Epidermal melanocyte (primary cell): Measurements from ENCODE around the gene KRT13.

Source experiments
- DNase-seq: peaks from one replicate; pipeline ENCODE4 v3.0.0; 2011; ENCODE audit warnings: low spot score; ENCODE audit not compliant: insufficient read length

The KRT13 gene

GRCh38 chr17:41496803-41497484 lies 8.5 kb downstream of the KRT13 start:
- no peak for DNase-seq

GRCh38 chr17:41494524-41494923 lies 10.9 kb downstream of the KRT13 start:
- DNase-seq = no peak

GRCh38 chr17:41492771-41493170 lies 12.6 kb downstream of the KRT13 start:
- no peak for DNase-seq

GRCh38 chr17:41492351-41492750 lies 13.1 kb downstream of the KRT13 start:
- DNase-seq = no peak

- DNase-seq = no peak
Measured at GRCh38 chr17:41491476-41491875, 13.9 kb downstream of the KRT13 start.

GRCh38 chr17:41490000-41490990 lies 15.1 kb downstream of the KRT13 start:
- DNase-seq = no peak

GRCh38 chr17:41489531-41489930 lies 15.9 kb downstream of the KRT13 start, which contains the start of gene KRT36:
Gene KRT36, minus strand, starts transcription at chr17:41489910. Its CDS starts 46 bp downstream, at chr17:41489864.
- no peak for DNase-seq

- no peak for DNase-seq
Measured at GRCh38 chr17:41486809-41487530, 18.4 kb downstream of the KRT13 start.

- no peak for DNase-seq
Measured at GRCh38 chr17:41486316-41486715, 19.1 kb downstream of the KRT13 start.

- no peak for DNase-seq
Measured at GRCh38 chr17:41484920-41485904, 20.2 kb downstream of the KRT13 start.

GRCh38 chr17:41483991-41484826 lies 21.2 kb downstream of the KRT13 start:
- no peak for DNase-seq

GRCh38 chr17:41483531-41483930 lies 21.9 kb downstream of the KRT13 start:
- DNase-seq = no peak

- DNase-seq = no peak
Measured at GRCh38 chr17:41481036-41481435, 24.4 kb downstream of the KRT13 start, which contains the start of gene KRT35. Gene KRT35, minus strand, starts transcription at chr17:41481151. Its CDS starts 54 bp downstream, at chr17:41481097.

- no peak for DNase-seq
Measured at GRCh38 chr17:41480581-41480980, 24.8 kb downstream of the KRT13 start.

- DNase-seq = no peak
Measured at GRCh38 chr17:41480136-41480535, 25.3 kb downstream of the KRT13 start.

- DNase-seq = no peak
Measured at GRCh38 chr17:41478237-41478636, 27.2 kb downstream of the KRT13 start.

- no peak for DNase-seq
Measured at GRCh38 chr17:41476866-41477815, 28.3 kb downstream of the KRT13 start.

GRCh38 chr17:41475421-41475820 lies 30.0 kb downstream of the KRT13 start:
- DNase-seq = no peak
